Right ventricle myocardium superior (tissue), 1 donor: Measurements from ENCODE around the gene MVB12A. TPM values are rescaled to one million over a fixed set of nuclear protein-coding genes. Genes with fewer than 3 reads are reported as not detected.

Experiments
- ATAC-seq: fragments of 200-7000 bp; cut with Tn5 transposase; one replicate; pipeline ENCODE4 v1.9.1; 2020; ENCODE audit warnings: mild to moderate bottlenecking; ENCODE audit not compliant: poor library complexity
- DNase-seq: peaks from one replicate; pipeline ENCODE4 v3.0.0-alpha.2; 2020
- intact Hi-C: fragments of 100-400 bp; cut with DNase I; formaldehyde crosslinking; loops from one replicate; pipeline ENCODE4 v1.11.2; 2022
- total RNA-seq: library from RNA; stranded (reverse); fragmentation: NEBNext Ultra II Directional; extraction: Animal tissue kit (Norgen Biotek cat#: 25700); gene quantifications from one replicate; pipeline ENCODE4 v1.2.1, GENCODE V29; 2021
- donor health status: DM: no; HTN: yes; CAD: no; lungs with severe emphysema.

Gene MVB12A
- total RNA-seq, 1 donor from 2014 or later = 20.3 TPM

GRCh38 chr19:17460372-17461230, 40.8 kb downstream of the MVB12A start, which contains the start of gene NXNL1:
Gene NXNL1 (minus strand): TSS chr19:17460926. CDS start chr19:17460869, 57 bp downstream.
- intact Hi-C loops = no loop called here
- no peak for ATAC-seq
- DNase-seq = no peak

DNA sequence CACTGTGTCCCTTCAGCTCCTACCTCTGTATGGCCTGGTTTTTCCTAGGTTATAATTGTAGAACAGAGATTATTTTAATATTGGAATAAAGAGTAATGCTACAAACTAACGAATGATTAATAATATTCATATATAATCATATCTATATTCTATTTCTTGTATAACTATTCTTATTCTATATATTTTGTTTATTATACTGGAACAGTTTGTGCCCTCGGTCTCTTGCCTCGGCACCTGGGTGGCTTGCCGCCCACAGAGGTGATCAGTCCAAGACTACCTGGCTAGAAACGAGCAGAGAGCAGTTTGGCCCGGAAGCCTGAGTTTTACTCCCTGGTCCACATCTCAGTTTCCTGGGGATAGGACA, 46.6 kb downstream of the MVB12A start:
- intact Hi-C loops = loop anchor here (5.0 kb wide), 1 partner anchor 69 kb away; no protein-coding TSS in a partner anchor
- DNase-seq = no peak
- ATAC-seq = no peak

- ATAC-seq (no peak), DNase-seq (no peak)
These were observed 47.8 kb downstream of the MVB12A start for GRCh38 chr19:17467471-17468301.

GRCh38 chr19:17468302-17469091, 48.6 kb downstream of the MVB12A start:
- intact Hi-C loops = loop anchor here (5.0 kb wide), 1 partner anchor 71 kb away; no protein-coding TSS in a partner anchor
- peak; percentile 57 for ATAC-seq
- DNase-seq = peak; percentile 91

More at GRCh38 chr19:17467471-17468301, 47.8 kb downstream of the MVB12A start:
- intact Hi-C loops = loop anchor here (5.0 kb wide), 1 partner anchor 70 kb away; no protein-coding TSS in a partner anchor

GRCh38 chr19:17469092-17469480, 49.2 kb downstream of the MVB12A start:
- no peak for ATAC-seq
- no peak for DNase-seq
- intact Hi-C loops = loop anchor here (5.0 kb wide), 1 partner anchor 72 kb away; no protein-coding TSS in a partner anchor

DNA sequence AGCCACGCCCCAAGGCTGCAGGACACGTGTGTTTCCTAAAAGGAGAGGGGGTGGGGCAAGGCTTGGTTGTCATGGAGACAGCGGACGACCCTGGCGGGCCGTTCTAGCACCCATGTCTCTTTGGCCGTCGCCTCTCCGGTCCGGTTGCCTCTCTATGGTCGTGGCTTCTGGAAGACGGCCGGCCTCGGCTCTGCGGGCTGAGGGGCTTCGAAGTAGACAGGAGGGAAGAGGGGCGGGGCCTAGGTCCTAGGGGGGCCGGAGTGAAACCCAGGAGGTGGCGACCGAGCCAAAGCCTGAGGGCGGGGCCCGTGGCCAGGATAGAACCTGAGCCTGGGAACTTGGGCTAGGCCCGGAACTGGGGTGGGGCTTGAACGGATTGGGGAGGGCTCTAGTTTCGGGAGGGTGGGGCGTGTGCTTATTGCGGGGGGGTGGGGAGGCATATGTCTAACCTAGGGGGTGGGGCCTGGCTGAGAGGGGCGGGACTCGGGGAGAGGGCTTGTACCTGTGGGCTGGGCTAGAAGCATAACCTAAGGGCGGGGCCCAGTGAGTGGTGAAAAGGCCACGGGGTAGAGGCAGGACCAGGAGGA, 49.7 kb downstream of the MVB12A start:
- intact Hi-C loops = loop anchor here (5.0 kb wide), 1 partner anchor 72 kb away; no protein-coding TSS in a partner anchor
- peak; percentile 97 for DNase-seq
- ATAC-seq = peak; percentile 78

DNA sequence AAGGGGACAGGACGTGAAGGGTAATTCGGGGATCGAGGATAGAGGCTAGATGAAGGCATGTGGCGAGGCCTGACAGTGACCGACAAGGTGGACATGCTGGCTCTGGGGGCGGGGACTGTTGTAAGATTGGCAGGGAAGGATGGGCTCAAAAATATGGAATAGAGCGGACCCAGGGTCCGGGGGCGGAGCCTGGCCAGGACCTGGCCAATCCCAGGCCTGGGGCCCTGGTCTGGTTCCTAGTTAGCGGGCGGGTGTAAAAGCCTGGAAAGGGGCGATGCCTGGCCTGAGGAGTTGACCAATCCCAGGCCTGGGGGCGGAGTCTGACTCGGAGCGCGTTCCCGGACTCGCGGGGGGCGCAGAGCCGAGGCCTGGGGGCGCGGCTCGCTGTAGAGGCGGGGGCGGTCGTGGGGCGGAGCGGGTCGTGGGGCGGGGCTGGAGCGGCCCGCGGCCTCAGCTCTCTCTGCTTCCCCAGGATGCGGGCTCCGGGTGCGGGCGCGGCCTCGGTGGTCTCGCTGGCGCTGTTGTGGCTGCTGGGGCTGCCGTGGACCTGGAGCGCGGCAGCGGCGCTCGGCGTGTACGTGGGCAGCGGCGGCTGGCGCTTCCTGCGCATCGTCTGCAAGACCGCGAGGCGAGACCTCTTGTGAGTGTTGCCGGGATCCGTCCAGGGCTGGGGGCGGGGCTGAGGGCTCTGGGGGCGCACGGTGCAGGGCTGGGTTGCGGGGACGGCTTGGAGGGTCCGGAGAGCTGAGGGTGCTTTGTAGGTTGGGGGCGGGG, 50.4 kb downstream of the MVB12A start, which contains the start of gene SLC27A1:
Gene SLC27A1 (plus strand): TSS at position 457 of the 774 bp plus-strand sequence. CDS start 17 bp downstream, at position 474.
- peak; percentile 98 for DNase-seq
- intact Hi-C loops = no loop called here
- ATAC-seq = peak; percentile 82

GRCh38 chr19:17471410-17472125, 51.7 kb downstream of the MVB12A start:
- intact Hi-C loops = no loop called here
- DNase-seq = no peak
- no peak for ATAC-seq

GRCh38 chr19:17473041-17473440, 53.2 kb downstream of the MVB12A start:
- no peak for DNase-seq
- no peak for ATAC-seq
- intact Hi-C loops = no loop called here

Other genes with a start within 250 kb of the MVB12A start
- gene USE1, start 204.7 kb upstream of the MVB12A start, total RNA-seq = 30.7 TPM
- 22.4 TPM for gene OCEL1, start 193.8 kb upstream of the MVB12A start, total RNA-seq
- 77.3 TPM for gene NR2F6, start 174.1 kb upstream of the MVB12A start, total RNA-seq
- 7.9 TPM for gene USHBP1, start 155.3 kb upstream of the MVB12A start, total RNA-seq
- gene BABAM1, start 152.6 kb upstream of the MVB12A start, total RNA-seq = 77.9 TPM
- gene ANKLE1, start 138.1 kb upstream of the MVB12A start, total RNA-seq = 0.13 TPM
- 12.2 TPM for gene ABHD8, start 116.6 kb upstream of the MVB12A start, total RNA-seq
- gene MRPL34, start 114.2 kb upstream of the MVB12A start, total RNA-seq = 224 TPM
- 27.4 TPM for gene DDA1, start 110.5 kb upstream of the MVB12A start, total RNA-seq
- 8.3 TPM for gene ANO8, start 85.2 kb upstream of the MVB12A start, total RNA-seq
- gene GTPBP3, start 82.5 kb upstream of the MVB12A start, total RNA-seq = 9.3 TPM
- gene PLVAP, start 42.7 kb upstream of the MVB12A start, total RNA-seq = 18.1 TPM
- not detected for gene CCDC194, start 25.9 kb upstream of the MVB12A start, total RNA-seq
- gene BST2, start 14.4 kb upstream of the MVB12A start, total RNA-seq = 46.5 TPM
- gene TMEM221, start 28.6 kb downstream of the MVB12A start, total RNA-seq = 0.11 TPM
- 0.24 TPM for gene NXNL1, start 40.9 kb downstream of the MVB12A start, total RNA-seq
- 64.2 TPM for gene SLC27A1, start 50.5 kb downstream of the MVB12A start, total RNA-seq
- gene PGLS, start 91.6 kb downstream of the MVB12A start, total RNA-seq = 19.6 TPM
- gene COLGALT1, start 135.6 kb downstream of the MVB12A start, total RNA-seq = 29.9 TPM